Forelimb muscle (tissue), 1 donor: Measurements from ENCODE around the gene MBNL2. TPM values are rescaled to one million over a fixed set of nuclear protein-coding genes. Genes with fewer than 3 reads are reported as not detected.
A peak's percentile ranks its signal among the peaks of the same experiment; 100 is the strongest.

ENCODE experiments used
- DNase-seq: peaks from one replicate; pipeline ENCODE4 v3.0.0-alpha.2; 2013; ENCODE audit warnings: low read depth
- polyA plus RNA-seq: library from polyadenylated mRNA; unstranded; fragments of 120-200 nt; gene quantifications from one replicate; pipeline ENCODE4 v1.2.1, GENCODE V29; 2013; ENCODE audit not compliant: insufficient read length

Gene MBNL2
- polyA plus RNA-seq, 1 donor, result 26.5 TPM

DNA sequence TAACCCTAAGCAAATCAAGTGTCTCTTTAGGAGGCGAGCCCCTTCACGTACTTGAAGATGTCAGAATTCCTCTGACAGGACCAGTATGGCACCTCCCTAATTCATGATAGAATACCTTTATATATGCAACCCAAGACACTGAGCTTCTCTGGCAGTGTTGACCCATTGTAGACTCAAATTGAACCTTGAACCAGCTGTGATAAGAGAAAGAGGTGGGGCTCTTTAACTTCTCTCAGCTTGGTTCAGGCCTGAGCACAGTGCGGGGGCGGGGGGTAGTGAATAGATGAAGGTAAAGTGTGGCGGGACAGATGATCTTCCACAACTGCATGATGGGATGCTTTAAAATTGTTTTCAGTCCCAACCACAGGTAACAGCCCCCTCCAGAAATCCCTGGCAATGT lies 12.1 kb downstream of the MBNL2 start:
- DNase-seq, result no peak

DNA sequence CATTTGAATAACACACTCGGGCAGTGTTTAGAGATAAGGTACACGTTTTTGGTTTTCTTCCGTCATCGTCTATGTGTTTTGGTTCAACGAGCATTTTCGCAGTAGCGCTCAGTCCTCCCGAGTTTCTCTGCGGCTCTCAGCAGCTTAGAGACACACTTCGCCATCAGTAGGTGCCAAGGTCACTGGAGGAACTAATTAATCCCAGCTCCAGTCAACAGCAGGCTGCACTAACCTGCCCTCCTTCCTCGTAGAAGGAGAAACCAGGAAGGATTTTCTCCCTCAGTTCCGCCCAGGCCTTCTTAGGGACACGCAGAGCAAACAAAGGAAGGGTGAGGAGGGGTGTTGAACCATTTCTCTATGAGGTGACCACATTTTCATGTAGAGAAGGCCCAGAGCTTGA lies 12.6 kb downstream of the MBNL2 start:
- no peak for DNase-seq

DNA sequence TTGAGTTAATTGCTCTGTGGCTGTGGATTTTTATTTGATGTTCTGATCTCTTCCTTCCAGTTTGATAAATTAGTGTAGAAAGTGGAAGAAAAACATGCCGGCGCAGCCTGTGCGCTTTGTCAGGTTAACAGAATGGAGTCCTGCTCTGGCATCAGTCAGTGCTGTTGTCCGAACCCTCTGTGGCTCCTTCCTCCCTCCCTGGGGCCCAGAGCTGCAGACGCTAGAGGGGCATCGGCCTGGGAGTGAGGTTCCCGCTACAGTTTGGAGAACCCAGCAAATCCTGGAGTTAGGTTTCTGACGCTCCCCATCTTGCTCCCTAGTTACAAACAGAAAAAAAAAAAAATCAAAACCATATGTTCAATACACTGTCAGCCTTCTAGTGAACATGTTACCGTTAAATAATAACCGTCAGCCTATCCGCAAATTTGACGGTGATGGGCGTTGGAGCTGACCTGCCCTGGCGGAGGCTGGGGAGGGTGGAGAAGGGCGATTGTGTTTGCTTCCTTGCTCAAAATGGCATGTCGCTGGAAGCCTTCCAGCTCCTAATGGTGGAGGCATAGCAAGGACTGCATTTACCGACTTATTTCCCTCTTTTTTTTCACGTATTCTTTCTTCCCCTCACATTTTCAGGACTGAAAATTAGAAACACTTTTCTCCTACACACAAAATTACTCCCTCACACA lies 13.6 kb downstream of the MBNL2 start:
- DNase-seq, result no peak

DNA sequence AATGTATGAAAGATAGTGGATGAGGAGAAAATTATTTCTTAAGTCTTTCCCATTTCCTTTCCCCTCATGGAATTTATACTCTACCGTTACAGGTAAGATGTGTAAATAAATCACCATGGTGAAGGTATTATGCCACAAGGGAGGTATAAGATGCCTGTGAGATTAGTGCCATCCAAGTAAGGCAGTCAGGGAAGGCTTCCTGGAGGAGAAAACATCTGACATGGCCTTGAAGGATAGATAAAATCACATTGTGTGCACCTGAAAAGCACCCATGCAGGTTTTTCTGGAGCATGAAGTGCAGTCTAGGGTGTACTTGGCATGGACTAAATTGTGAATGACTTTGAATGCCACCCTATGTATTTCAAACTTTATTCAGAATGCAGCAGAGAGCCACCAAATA lies 15.3 kb downstream of the MBNL2 start:
- no peak for DNase-seq

DNA sequence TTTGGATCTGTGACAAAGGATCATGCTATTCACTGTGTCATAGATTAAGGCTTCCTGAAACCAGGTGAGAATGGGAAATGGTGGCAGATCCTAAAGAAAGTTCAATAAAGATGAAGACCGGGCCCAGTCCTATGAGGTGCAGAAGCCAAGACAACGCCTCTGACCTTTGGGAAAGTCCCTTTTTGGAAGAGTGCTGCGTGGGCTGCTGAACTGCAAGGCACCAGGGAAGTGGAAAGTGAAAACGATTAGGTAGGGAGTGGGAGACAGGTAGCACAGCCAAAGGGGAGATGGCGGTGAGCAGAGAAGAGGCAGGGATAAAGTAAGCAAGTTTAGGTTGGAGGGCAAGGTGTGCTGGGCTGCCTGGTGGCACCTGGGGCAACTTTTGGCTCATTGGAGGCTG lies 16.3 kb downstream of the MBNL2 start:
- DNase-seq, result no peak

DNA sequence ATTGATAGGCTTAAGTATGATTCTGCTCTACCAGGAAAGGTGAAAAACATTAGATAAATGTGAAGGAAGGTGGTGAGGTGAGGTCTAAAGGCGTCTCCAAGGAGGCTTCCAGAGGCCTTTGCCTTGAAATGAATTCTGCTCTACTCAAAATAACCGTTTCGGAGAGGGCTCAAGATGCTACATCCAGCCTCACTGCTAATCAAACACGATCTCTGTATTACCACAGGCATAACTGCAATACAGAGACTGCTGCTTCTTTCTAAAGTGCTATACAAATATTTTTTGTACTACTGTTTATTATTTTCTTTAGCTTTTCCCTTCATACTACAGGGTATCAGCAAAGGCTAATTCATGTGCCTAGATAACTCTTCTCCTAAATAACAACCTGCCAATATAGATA lies 16.8 kb downstream of the MBNL2 start:
- no peak for DNase-seq

DNA sequence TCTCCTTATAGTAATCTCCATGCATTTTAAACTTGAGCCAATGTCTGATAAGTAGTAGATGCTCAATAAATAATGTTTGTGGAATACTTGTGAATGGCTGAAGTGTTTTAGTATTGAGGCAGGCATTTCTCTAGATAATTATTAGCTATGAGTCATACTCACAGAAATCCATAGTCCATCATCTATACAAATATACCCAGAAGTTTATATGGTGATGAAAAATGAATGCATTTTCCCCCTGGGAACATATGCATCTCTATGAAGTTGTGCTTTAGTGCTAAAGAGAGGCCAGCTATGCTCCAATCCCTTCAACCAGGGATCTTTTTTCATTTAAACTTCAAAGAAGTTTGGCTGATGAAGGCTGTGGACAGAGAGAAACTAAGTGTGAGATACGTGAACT lies 17.2 kb downstream of the MBNL2 start:
- DNase-seq, result no peak

DNA sequence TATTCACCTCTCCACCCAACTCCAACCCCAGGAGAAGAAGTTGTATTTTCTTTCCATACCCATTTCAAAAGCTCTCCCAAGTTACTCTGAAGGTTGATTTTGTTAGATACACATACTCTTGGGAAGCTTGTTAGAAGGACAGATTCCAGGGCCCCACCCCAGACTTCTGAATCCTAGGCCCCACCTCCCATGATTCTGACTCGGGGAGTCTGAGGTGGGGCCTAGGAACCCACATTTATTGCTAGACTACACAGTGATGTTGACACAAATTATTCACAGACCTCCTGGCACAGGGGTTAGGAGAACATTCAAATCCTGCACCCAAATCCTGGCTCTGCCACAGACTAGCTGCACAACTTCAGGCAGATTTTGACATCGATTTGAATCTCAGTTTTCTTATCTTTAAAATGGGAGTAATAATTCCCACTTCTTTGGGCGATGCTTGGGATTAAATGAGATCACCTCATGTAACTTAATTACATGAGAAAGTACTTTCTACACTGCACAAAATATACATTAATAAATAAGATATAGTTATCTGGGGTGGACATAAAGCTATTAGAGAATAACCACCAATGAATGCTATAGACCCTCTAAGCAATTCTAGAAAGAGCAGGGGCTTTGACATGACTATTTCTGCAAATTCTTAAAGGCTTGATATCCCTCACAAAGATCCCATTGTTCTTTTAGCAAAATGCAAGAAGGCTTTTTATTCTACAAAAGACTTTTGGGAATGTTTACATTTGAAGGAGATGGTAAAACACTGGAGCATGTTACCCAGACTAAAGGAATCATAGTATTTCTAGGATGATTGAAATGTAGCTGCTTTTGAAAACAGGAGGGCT lies 18.0 kb downstream of the MBNL2 start:
- no peak for DNase-seq

DNA sequence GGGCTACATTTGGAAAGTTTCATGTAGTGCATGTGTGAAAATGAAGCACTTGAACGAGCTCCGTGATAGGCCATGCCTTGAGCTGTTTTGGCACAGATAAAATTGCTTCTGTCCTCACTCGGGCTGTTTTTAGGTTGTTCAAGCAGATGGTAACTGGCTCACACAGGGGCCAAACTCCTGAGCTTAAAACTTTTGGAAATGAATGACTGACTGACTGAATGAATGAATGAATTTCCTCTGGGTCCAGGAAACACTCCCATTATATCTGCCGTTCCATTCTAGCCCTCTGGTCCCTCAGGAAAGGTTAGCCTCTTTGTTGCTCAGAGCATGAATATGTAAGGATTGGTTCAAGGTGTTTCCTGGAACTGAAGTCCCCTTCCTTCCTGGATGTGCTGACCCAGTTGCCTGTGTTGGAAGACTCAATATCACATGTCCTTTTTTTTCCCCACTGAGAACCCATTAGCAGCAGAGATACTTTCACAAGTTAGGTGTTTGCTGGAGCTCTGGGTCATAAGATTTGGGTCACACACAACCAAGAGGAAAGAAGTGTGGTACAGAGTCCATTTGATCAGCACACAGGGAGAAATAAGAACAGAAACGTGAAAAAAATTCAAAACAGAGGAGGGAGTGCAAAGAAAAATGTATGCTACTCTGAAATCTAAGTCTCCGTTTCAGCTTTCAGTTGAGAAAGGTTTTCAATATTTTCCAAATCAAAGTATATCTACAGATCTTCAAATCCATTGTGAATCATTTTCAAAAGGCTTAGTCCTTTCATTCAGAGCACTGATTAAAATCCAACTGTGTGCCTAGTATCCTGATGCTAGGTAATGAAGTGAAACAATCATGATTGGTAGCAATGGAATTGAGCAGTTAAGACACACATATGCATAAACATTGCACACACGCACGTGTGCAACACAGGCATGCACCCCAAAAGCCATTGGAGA lies 18.9 kb downstream of the MBNL2 start:
- no peak for DNase-seq

DNA sequence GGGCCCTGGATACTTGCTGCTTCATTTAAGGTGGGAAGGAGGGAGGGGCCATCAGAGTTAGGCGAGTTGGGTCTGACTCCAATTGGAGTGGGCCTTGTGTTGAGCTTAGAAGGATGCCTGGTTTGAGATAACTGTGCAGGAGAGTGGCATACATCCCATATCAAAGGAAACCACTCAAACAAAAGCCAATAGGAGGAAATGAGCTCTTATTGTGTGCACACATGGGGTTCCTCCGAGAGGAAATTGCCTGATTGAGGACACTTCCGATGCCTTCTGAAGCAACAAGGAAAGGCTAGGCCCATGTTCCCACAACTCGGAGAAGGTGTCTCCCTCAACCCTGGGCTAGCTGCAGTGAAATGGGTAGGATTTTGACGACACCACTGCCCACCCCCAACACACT lies 19.6 kb downstream of the MBNL2 start:
- DNase-seq, result no peak

DNA sequence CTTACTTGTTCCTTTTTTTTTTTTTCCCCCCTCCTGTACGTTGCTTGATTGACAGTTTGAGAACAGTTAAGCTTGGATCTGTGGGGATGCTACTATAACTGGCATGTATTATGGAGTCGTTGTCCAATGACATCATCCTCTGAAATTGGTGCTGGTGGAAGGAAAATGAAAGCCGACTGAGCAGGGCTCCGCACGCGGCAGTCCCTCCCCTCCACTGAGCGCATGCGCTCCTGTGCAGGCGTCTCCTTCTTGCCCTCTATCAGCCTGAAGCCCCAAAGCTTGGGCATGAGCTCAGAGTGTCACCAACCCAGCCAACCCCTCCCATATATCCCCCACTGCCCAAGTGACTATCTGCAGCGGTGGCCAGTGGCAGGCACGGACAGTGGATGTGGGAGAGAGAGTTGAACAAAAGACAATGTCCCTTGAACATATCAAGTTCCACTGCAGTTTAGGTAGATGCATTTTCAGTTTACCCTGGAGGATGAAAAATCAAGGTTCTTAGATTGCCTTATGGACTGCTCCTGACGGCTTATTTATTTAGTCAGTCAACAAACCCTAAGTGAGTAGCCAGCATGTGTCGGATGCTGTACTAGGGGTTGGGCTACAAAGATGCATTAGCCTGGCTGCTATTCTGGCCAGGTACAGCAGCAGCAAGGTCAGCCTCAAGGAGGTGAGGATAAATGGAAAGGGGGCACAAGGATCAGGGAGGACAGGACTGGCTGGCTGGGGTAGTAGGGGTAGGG lies 20.8 kb downstream of the MBNL2 start:
- DNase-seq, result no peak

DNA sequence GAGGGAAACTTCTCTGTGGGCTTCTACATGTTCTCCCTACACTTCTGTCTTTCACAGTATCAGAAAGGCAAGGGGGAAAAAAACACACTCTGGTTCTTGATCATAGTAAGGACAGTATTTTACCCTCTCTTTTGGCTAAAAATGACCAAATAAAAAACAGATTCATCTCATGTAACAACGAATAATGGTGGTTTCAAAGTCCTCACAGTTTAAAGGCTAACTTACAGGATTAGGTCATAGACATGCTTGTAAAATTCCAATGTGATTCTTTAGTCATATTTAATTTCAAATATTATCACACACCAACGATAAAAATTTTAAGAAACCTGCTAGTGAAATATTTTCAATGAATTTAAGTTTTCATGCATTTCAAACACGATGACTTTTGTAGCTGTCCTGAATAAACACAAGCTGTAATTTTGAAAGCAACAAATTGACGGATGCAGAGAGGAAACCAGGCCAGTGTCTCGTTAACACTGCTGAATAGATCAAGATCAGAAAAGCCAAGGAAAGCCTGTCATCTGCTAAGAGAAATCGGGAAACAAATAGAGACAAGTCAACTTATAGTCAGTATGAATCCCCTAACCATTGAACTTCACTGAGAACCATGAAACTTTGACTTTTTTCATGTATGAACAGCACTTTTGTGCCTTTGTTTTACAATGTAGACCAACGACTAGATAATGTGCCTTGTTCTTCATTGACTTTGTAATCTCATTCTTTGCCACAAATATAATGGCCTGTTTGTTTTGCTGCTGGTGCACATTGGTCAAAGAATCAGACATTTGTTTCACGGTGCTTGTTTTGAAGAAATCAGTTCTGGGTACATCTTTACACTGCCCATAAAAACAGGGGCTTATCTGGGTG lies 22.0 kb downstream of the MBNL2 start:
- DNase-seq, result no peak

DNA sequence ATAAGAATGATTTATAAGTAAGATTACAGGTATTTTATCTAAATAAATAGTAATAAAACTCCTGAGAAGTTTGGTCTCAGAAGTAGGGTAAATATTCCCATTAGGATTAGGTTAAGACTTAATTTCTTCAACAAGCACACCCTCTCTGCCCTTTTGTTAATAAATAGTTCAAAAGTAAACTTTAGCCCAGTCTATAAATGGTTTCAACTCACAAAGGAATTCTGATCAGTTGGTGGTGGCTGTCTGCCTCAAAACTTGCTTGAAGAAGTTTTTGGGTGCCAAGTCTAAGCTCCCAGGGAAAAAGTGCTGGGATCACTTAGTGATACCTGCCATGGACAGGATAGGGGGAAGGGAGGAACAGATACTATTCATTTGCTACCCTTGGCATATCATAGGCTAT lies 22.9 kb downstream of the MBNL2 start:
- no peak for DNase-seq

DNA sequence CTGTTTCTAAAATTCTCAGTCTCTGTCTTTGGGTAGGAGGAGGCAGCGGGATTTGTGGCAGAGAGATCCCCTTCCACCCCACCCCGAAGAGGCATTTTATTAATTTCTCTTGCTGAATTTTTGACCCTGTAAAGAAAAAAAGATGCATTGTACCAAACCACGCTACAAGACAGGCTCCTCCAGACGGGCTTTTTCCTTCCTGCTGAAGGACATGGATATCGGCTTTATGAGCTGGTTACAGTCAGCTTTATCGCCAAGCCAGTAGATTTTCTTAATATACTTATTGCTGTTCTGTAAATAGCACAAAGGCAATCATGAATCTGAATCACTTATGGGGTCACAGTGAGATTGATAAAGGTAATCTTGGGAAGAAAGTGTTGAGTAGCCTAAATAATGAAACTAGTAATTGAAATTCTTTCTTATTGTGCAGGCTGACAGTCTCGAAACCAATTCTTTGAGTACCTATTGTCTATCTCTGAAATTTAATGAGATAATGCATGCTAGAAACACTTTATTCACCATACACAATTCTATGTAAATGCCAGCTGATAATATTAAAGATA lies 24.5 kb downstream of the MBNL2 start:
- no peak for DNase-seq

DNA sequence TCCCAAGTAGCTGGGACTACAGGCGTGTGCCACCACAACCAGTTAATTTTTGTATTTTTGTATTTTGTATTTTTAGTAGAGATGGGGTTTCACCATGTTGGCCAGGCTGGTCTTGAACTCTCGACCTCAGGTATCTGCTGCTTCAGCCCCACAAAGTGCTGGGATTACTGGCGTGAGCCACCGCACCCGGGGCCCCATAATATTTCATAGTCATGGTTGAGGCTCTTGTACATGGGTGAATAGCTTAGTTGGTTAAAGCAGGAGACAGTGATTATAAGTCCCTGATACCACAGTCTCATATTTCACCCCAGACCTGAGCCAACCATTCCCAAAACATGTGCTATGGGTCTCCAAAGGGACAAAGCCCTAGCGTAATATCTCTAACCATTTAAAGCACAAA lies 26.1 kb downstream of the MBNL2 start:
- DNase-seq, result no peak

DNA sequence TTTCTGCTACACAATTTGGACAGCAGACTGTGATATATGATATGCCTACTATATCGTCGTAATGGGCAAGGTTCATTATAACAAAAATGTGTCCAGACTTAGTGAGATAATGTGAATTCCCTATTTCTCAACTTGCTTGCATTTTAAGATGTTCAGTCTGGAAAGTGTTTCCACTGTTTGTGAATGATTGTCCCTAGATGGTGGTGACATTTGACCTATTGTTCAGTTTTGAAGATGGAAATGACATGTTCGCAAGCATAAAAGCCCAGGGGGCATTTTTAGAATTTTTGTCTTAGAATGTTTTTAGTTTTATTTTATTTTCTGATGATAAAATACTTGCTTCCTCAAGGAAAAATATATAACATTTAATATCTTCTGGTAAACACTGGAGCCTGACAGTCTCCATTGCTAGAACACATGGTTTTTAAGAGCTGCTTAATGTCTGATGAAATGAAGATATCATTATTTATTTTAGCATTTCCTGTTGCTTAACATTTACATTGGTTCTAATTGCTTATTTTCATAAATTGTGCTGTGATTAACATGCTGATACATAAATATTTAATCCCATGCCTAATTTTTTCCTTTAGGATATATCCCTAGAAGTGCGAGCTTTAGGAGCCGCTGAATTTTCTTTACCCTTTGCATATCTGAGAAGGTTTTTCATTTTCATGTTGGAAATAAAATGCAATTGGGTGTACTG lies 27.1 kb downstream of the MBNL2 start:
- peak; percentile 35 for DNase-seq

DNA sequence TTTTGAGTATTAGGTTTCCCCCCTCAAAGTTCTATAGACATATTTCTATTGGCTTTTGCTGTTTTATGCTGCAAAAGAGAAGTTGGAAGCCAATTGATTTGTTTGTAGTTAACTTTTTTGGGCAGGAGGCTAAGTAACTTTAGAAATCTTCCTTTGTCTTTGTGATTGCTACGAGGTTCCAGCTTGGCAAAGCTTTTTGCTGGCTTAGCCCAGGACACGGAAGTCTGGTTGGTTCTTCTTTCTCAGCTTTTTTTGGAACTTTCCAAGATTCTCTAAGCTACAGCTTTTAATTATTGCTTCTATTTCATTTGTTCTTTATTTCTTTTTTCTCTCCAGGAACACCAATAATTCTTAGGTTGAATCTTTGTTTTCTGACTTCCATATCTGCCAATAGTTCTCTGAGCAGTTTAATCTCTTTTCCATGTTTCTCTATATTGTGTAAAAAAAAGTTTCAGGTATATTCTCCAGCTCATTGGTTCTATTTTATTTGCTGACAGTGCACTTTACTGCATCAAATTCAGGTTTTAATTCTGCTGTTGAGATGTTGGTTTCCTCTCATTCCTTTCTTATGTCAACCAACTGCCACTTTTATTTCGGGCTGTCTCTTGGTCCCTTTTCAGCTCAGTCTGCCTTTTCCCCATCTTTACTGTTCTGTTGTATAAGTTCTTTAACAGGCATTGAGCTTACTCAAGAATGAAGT lies 27.8 kb downstream of the MBNL2 start:
- DNase-seq, result no peak

DNA sequence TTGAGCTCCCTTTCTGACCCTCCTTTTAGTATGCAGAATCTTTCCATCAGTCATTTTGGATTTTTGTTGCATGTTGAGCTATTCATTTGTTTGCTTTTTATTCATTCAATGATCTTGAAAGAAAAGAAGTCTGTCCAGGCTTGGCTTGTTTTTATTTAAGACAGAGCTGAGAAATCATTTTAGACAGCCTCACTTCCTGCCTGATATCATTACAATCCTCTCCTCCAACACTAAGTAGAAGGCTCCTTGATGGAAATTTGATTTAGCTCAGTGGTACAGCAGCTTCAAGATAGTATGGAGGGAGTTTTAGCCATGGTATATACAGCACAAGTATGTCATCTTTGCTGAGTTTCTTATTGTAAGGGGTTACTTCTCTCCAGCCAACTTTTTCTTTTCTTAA lies 28.4 kb downstream of the MBNL2 start:
- DNase-seq, result no peak

DNA sequence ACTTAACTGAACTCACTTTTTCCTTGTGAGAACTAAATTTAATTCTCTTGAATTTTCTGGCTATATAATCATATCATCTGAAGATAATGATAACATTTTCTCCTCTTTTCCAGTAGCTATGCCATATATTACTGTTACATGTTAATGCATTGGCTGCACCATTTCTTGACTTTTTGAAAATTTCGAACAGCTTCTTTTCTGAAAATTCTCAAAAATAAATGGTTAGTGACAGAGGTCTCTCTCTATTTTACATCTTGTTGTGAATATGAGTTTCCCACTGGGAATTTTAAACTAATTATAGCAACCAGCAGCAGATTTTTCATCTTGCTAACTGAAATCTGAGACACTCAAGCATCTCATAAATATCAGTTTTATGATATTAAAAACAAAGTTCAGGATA lies 30.6 kb downstream of the MBNL2 start:
- no peak for DNase-seq
